BLaER1 treated with 17β-estradiol and CSF1 and Interleukin-3, amounts not matched to agents 10 nM and 100 nM (cell line): ENCODE results near the gene BCL11B.
A peak's percentile ranks its signal among the peaks of the same experiment; 100 is the strongest.

Experiments used
- H3K27ac ChIP-seq, 11 experiments: shearing (Covaris generic); formaldehyde crosslinking; 2 replicates each; pipeline ENCODE4 v1.8.1; 2022
- H3K27me3 ChIP-seq, 11 experiments: shearing (Covaris generic); formaldehyde crosslinking; 2 replicates each; pipeline ENCODE4 v1.8.1; 2022
- H3K36me3 ChIP-seq, 11 experiments: shearing (Covaris generic); formaldehyde crosslinking; 2 replicates each; pipeline ENCODE4 v1.8.1; 2022
- H3K4me1 ChIP-seq, 10 experiments: shearing (Covaris generic); formaldehyde crosslinking; 2 replicates each; pipeline ENCODE4 v1.8.1; 2022
- H3K4me2 ChIP-seq, 11 experiments: shearing (Covaris generic); formaldehyde crosslinking; 2 replicates each; pipeline ENCODE4 v1.8.1; 2022
- H3K4me3 ChIP-seq, 10 experiments: shearing (Covaris generic); formaldehyde crosslinking; 2 replicates each; pipeline ENCODE4 v1.8.1; 2022
- H3K9ac ChIP-seq, 11 experiments: shearing (Covaris generic); formaldehyde crosslinking; 2 replicates each; pipeline ENCODE4 v1.8.1; 2022
- H3K9me3 ChIP-seq, 11 experiments: shearing (Covaris generic); formaldehyde crosslinking; replicated peaks in 1 of 11; 2 replicates each; pipeline ENCODE4 v1.8.1; 2022
- H4K20me1 ChIP-seq, 11 experiments: shearing (Covaris generic); formaldehyde crosslinking; 2 replicates each; pipeline ENCODE4 v1.8.1; 2022
- Cebpa-rat ChIP-seq, 11 experiments: shearing (Covaris generic); IDR thresholded peaks; 2 replicates each; pipeline ENCODE4 v1.8.1; 2022

The BCL11B gene

GRCh38 chr14:99272632-99272898 is 568 bp upstream of the BCL11B start:
- no peaks in the 10 kb centered on the region for H3K9me3 ChIP-seq
- peak overlapping the region; percentile 4 to 85 (median 79); a peak in 20 of 22 replicates for H3K9ac ChIP-seq
- TF ChIP-seq Cebpa-rat (IDR thresholded peaks at IDR 0.05): no peak
- H4K20me1 ChIP-seq: peaks cover 0 to 34% (median 13%) of the 10 kb centered on the region in 11 experiments; a peak in 16 of 22 replicates
- H3K36me3 ChIP-seq: no peaks in the 10 kb centered on the region
- peak overlapping the region; percentile 85 to 97 (median 96) for H3K4me2 ChIP-seq
- H3K4me3 ChIP-seq: peak overlapping the region; percentile 69 to 78 (median 76)
- peak overlapping the region in 9 of 11 experiments; percentile 67 to 80 (median 75); a peak in 18 of 22 replicates for H3K27ac ChIP-seq
- H3K4me1 ChIP-seq: peaks cover 25 to 50% (median 38%) of the 10 kb centered on the region in 10 experiments
- H3K27me3 ChIP-seq: peaks cover 78 to 100% (median 100%) of the 10 kb centered on the region in 11 experiments

- Histone ChIP-seq H3K9ac (peak overlapping the region; percentile 72 to 85 (median 79)), H3K27me3 (peaks cover 74 to 100% (median 99%) of the 10 kb centered on the region in 11 experiments), H3K27ac (peak overlapping the region in 10 of 11 experiments; percentile 58 to 80 (median 75); a peak in 20 of 22 replicates), H3K4me3 (peak overlapping the region; percentile 69 to 78 (median 76)), H3K4me1 (peaks cover 21 to 54% (median 45%) of the 10 kb centered on the region in 10 experiments), H4K20me1 (peaks cover 0 to 43% (median 23%) of the 10 kb centered on the region in 11 experiments; a peak in 17 of 22 replicates), H3K36me3 (no peaks in the 10 kb centered on the region), H3K4me2 (peak overlapping the region; percentile 85 to 97 (median 96)), H3K9me3 (no peaks in the 10 kb centered on the region)
- no peak for TF ChIP-seq Cebpa-rat (IDR thresholded peaks at IDR 0.05)
These were observed 616 bp downstream of the BCL11B start for GRCh38 chr14:99271221-99271941.

DNA sequence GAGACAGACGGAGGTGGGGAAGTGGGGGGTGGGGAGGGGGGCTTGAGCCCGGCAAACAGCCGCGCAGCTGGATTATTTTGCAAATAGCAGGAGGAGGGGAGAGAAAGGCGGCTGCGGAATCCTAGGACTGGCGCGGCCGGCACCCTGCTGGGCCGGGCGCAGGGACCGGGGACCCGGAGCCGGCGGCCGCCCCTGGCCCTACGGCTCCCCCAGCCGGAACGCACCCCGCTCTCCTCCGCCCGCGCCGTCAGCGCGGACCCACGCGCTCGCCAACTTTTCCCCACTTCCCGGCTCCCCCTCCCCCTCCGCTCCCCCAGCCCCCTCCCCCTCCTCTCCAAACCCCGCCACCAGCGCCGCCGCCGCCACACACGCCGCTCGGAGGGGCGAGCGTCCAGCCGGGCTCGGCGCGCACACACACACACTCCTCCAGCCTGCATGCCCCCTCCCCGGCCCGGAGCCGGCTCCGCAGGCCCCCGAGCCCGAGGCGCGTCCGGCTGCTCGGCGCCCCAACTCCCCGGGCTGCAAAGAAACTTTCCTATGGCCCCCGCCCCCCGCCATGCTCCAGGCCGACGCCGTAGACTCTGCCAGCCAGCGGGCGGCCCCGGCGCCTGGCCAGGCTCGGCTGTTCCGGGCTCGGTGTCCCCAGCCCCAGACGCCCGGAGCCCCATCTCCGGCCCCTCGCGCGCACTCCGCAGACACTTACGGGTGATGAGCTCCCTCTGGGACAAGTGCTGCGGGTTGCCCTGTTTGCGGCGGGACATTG is 1.4 kb downstream of the BCL11B start:
- Histone ChIP-seq H3K27ac (peak overlapping the region in 9 of 11 experiments; percentile 31 to 80 (median 75); a peak in 17 of 22 replicates), H3K4me2 (peak overlapping the region; percentile 85 to 97 (median 96)), H3K4me3 (peak overlapping the region; percentile 69 to 78 (median 76)), H3K9me3 (no peaks in the 10 kb centered on the region), H3K36me3 (no peaks in the 10 kb centered on the region), H4K20me1 (peaks cover 0 to 49% (median 29%) of the 10 kb centered on the region in 11 experiments; a peak in 18 of 22 replicates), H3K27me3 (peaks cover 81 to 100% (median 99%) of the 10 kb centered on the region in 11 experiments), H3K9ac (peak overlapping the region; percentile 72 to 85 (median 79)), H3K4me1 (peaks cover 21 to 62% (median 52%) of the 10 kb centered on the region in 10 experiments)
- no peak for TF ChIP-seq Cebpa-rat (IDR thresholded peaks at IDR 0.05)

- Histone ChIP-seq H3K4me3 (peak overlapping the region; percentile 69 to 78 (median 76)), H3K4me1 (peaks cover 18 to 72% (median 59%) of the 10 kb centered on the region in 10 experiments), H3K4me2 (peak overlapping the region; percentile 74 to 97 (median 95)), H4K20me1 (peaks cover 0 to 63% (median 36%) of the 10 kb centered on the region in 11 experiments; a peak in 18 of 22 replicates), H3K27me3 (peaks cover 93 to 100% (median 99%) of the 10 kb centered on the region in 11 experiments), H3K9me3 (no peaks in the 10 kb centered on the region), H3K36me3 (no peaks in the 10 kb centered on the region), H3K9ac (peak overlapping the region in 9 of 11 experiments; percentile 72 to 85 (median 81); a peak in 17 of 22 replicates), H3K27ac (peak overlapping the region in 7 of 11 experiments; percentile 60 to 80 (median 75); a peak in 12 of 22 replicates)
- no peak for TF ChIP-seq Cebpa-rat (IDR thresholded peaks at IDR 0.05)
These were observed 2.9 kb downstream of the BCL11B start for GRCh38 chr14:99268810-99269707.

DNA sequence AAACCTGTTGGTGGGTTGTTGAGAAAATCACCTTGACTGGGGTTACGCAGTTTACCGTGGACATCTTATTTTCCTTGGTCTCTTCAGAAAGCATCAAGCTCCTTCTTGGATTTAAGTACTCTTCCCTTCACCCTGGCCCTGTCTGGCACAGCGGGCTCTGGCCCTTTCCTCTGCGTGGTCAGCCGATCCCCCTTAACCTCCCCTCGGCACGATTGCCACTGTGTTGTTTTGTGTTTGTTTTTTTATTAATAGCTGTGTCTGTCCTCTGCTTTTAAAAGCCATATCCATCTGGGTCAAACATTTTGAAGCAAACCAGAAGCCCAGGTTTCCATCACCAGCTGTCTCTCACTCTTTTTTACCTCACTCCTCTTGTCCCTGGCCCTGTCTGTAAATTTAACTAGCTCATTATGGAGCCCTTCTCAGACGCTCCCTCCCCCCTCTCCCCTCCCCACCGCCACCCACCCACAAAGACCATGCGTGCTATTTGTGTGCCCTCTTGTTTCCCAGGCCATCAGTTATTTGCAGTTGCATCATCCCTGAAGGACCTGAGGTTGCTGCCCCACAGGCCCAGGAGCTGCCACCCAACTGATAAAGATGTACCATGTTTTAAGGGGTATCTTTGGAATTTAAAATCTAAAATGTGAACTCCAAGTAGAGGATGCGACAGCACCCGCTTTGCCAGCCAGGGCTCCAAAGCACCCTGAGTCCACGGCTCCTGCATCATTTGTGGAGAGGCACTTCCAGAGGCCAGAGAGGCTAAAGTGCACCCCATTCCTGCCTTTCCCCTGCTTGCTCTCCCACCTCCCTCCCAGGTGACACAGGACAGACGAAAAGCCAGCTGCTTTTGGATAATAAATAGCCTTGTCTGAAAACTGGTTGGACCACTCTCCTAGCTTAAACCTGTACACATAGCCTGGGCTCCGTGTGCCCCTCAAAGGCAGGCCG is 3.9 kb downstream of the BCL11B start:
- Histone ChIP-seq H3K27ac (peak overlapping the region in 4 of 11 experiments; percentile 11 to 41 (median 32); a peak in 3 of 22 replicates), H3K4me1 (peaks cover 13 to 72% (median 58%) of the 10 kb centered on the region in 10 experiments), H3K4me2 (peak overlapping the region; percentile 10 to 97 (median 74); a peak in 19 of 22 replicates), H4K20me1 (peaks cover 0 to 71% (median 41%) of the 10 kb centered on the region in 11 experiments; a peak in 18 of 22 replicates), H3K4me3 (peak overlapping the region in 6 of 10 experiments; percentile 3 to 78 (median 44); a peak in 10 of 20 replicates), H3K9ac (peak overlapping the region in 5 of 11 experiments; percentile 35 to 73 (median 58); a peak in 11 of 22 replicates), H3K27me3 (peaks cover 93 to 100% (median 99%) of the 10 kb centered on the region in 11 experiments), H3K36me3 (no peaks in the 10 kb centered on the region), H3K9me3 (no peaks in the 10 kb centered on the region)
- TF ChIP-seq Cebpa-rat (IDR thresholded peaks at IDR 0.05): no peak; a peak in 1 of 22 replicates

DNA sequence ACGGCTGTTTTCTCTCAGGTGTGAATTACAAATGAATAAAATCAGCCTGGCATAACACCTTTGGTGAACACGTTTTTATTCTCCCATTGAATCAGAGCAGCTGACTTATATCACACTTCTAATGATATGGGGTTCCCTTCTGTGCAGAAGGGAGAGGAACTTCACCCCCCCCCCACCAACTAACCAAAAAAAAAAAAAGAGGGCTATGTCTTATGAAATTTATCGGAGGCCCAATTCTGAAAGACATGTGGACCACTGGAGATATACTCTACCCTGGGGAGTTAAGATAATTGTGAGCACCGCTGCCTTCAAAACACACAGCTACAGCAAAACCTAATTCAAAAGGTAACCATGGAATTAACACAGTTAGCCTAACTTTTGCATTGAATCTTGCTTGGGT is 4.6 kb downstream of the BCL11B start:
- Histone ChIP-seq H3K4me1 (peaks cover 13 to 72% (median 58%) of the 10 kb centered on the region in 10 experiments), H3K9ac (peak overlapping the region in 4 of 11 experiments; percentile 57 to 73 (median 64); a peak in 7 of 22 replicates), H3K27ac (peak overlapping the region in 2 of 11 experiments; percentile 25 to 31; a peak in 1 of 22 replicates), H4K20me1 (peaks cover 0 to 78% (median 41%) of the 10 kb centered on the region in 11 experiments; a peak in 18 of 22 replicates), H3K4me3 (peak overlapping the region in 2 of 10 experiments; percentile 72 to 78; a peak in 3 of 20 replicates), H3K9me3 (no peaks in the 10 kb centered on the region), H3K27me3 (peaks cover 95 to 100% (median 99%) of the 10 kb centered on the region in 11 experiments), H3K36me3 (no peaks in the 10 kb centered on the region), H3K4me2 (peak overlapping the region in 8 of 11 experiments; percentile 18 to 97 (median 84); a peak in 14 of 22 replicates)
- TF ChIP-seq Cebpa-rat (IDR thresholded peaks at IDR 0.05): no peak
